SK-N-SH (cell line): Measurements from ENCODE around the gene SPIRE1. TPM values are rescaled to one million over a fixed set of nuclear protein-coding genes. Genes with fewer than 3 reads are reported as not detected.

Experiments
- CTCF ChIA-PET: fragments of 300-600, 350-600 bp; formaldehyde crosslinking; extraction: SDS; loops from one replicate; lab custom pipeline; 2021; lab: Yijun Ruan, JAX
- POLR2A ChIA-PET: fragments of 350-600 bp; sonication (Branson Sonifier 250); formaldehyde crosslinking; extraction: SDS; loops from one replicate; lab custom pipeline; 2020; ENCODE audit warnings: antibody characterized with exemption, inconsistent platforms; lab: Yijun Ruan, JAX
- DNase-seq: peaks from one replicate; pipeline ENCODE4 v3.0.0; 2012
- H2AFZ ChIP-seq: fragments of 200-600 bp; sonication (generic); 2 replicates; pipeline ENCODE4 v1.8.1; 2016; ENCODE audit warnings: antibody characterized with exemption, mild to moderate bottlenecking, low read depth
- H3F3A ChIP-seq: fragments of 200-600 bp; sonication (generic); replicated peaks from 2 replicates; pipeline ENCODE3; 2016; ENCODE audit warnings: antibody characterized with exemption, mild to moderate bottlenecking; ENCODE audit not compliant: insufficient read depth
- H3K27ac ChIP-seq, 2 experiments: fragments of 200-500 bp in 1 of 2; fragments of 200-600 bp in 1 of 2; sonication (Bioruptor generic) in 1 of 2; sonication (generic), shearing (Covaris generic) in 1 of 2; 2 replicates each; pipeline versions ENCODE4 v1.5.1 to v1.6.1; 2014 to 2016; ENCODE audit warnings: low read depth in 2 of 2, inconsistent platforms in 1 of 2, low read length in 1 of 2, mild to moderate bottlenecking in 1 of 2, mixed read lengths in 1 of 2
- H3K27me3 ChIP-seq: fragments of 200-600 bp; sonication (generic), shearing (Covaris generic); 2 replicates; pipeline ENCODE4 v1.6.1; 2016; ENCODE audit warnings: mixed run types; ENCODE audit not compliant: insufficient read depth
- H3K36me3 ChIP-seq, 2 experiments: fragments of 200-500 bp in 1 of 2; fragments of 200-600 bp in 1 of 2; sonication (Bioruptor generic) in 1 of 2; sonication (generic) in 1 of 2; replicated peaks in 1 of 2; 2 replicates each; pipeline versions ENCODE3 to v1.5.1; 2014 to 2016; ENCODE audit warnings: low read length in 1 of 2, mild to moderate bottlenecking in 1 of 2; ENCODE audit not compliant: insufficient read depth in 2 of 2, control insufficient read depth in 1 of 2
- H3K4me1 ChIP-seq, 2 experiments: fragments of 200-500 bp in 1 of 2; fragments of 200-600 bp in 1 of 2; sonication (Bioruptor generic) in 1 of 2; sonication (generic), shearing (Covaris generic) in 1 of 2; 2 replicates each; pipeline versions ENCODE4 v1.5.1 to v1.6.1; 2014 to 2016; ENCODE audit warnings: low read depth in 1 of 2, low read length in 1 of 2, mixed run types in 1 of 2; ENCODE audit not compliant: insufficient read depth in 2 of 2, control insufficient read depth in 1 of 2
- H3K4me2 ChIP-seq: fragments of 200-600 bp; sonication (generic), shearing (Covaris generic); 2 replicates; pipeline ENCODE4 v1.6.1; 2017; ENCODE audit warnings: mixed run types
- H3K4me3 ChIP-seq, 2 experiments: fragments of 200-500 bp in 1 of 2; fragments of 200-600 bp in 1 of 2; sonication (Bioruptor generic) in 1 of 2; sonication (generic), shearing (Covaris generic) in 1 of 2; 2 replicates each; pipeline versions ENCODE4 v1.5.1 to v1.8.1; 2014 to 2016; ENCODE audit warnings: low read depth in 2 of 2, inconsistent platforms in 1 of 2, low read length in 1 of 2, mild to moderate bottlenecking in 1 of 2, mixed read lengths in 1 of 2, moderate library complexity in 1 of 2
- H3K79me2 ChIP-seq: fragments of 200-600 bp; sonication (generic); 2 replicates; pipeline ENCODE4 v1.8.1; 2017; ENCODE audit warnings: mild to moderate bottlenecking; ENCODE audit not compliant: insufficient read depth
- H3K9ac ChIP-seq: fragments of 200-600 bp; sonication (generic); 2 replicates; pipeline ENCODE4 v1.6.1; 2017; ENCODE audit warnings: mixed run types
- H3K9me2 ChIP-seq: fragments of 200-600 bp; sonication (generic); 2 replicates; pipeline ENCODE4 v1.6.1; 2017; ENCODE audit warnings: mixed run types
- H3K9me3 ChIP-seq: fragments of 200-600 bp; sonication (generic); 2 replicates; pipeline ENCODE4 v1.6.1; 2017; ENCODE audit warnings: mixed run types, mild to moderate bottlenecking, moderate library complexity
- H4K20me1 ChIP-seq: fragments of 200-600 bp; sonication (generic); 2 replicates; pipeline ENCODE4 v1.6.1; 2017; ENCODE audit warnings: mild to moderate bottlenecking, mixed run types; ENCODE audit not compliant: insufficient read depth
- CHD2 ChIP-seq: fragments of 150-350 bp; IDR thresholded peaks from 2 replicates; pipeline ENCODE4 v1.6.1; 2018; ENCODE audit warnings: low read length; ENCODE audit not compliant: partially characterized antibody
- CTCF ChIP-seq: fragments of 200-600 bp; sonication (generic); IDR thresholded peaks from 2 replicates; pipeline ENCODE4 v1.6.1; 2017; ENCODE audit warnings: antibody characterized with exemption, mild to moderate bottlenecking, moderate library complexity
- EP300 ChIP-seq, 2 experiments: IDR thresholded peaks; 2 replicates each; pipeline versions ENCODE4 v1.4.0 to v1.6.1; 2012; ENCODE audit warnings: borderline replicate concordance in 1 of 2, low read depth in 1 of 2, low read length in 1 of 2
- EZH2phosphoT487 ChIP-seq: fragments of 200-600 bp; sonication (generic); IDR thresholded peaks from 2 replicates; pipeline ENCODE4 v1.6.1; 2017; ENCODE audit warnings: low read depth, mixed run types, mild to moderate bottlenecking, antibody characterized with exemption, moderate library complexity, borderline replicate concordance
- FOSL2 ChIP-seq: IDR thresholded peaks from 2 replicates; pipeline ENCODE4 v1.4.0; 2012; ENCODE audit warnings: low read depth, mild to moderate bottlenecking, moderate library complexity, borderline replicate concordance
- GABPA ChIP-seq: IDR thresholded peaks from 2 replicates; pipeline ENCODE4 v1.4.0; 2012; ENCODE audit warnings: low read depth, mild to moderate bottlenecking
- GATA2 ChIP-seq: sonication (generic); formaldehyde crosslinking; IDR thresholded peaks from 2 replicates; pipeline ENCODE4 v1.5.0; 2020; ENCODE audit warnings: mild to moderate bottlenecking, missing genetic modification reagents
- IRF3 ChIP-seq: fragments of 150-350 bp; IDR thresholded peaks from 2 replicates; pipeline ENCODE4 v1.6.1; 2016; ENCODE audit warnings: mild to moderate bottlenecking, low read depth, low read length
- NRF1 ChIP-seq: IDR thresholded peaks from 2 replicates; pipeline ENCODE4 v1.6.1; 2012; ENCODE audit warnings: low read depth, mild to moderate bottlenecking, low read length
- PBX3 ChIP-seq: IDR thresholded peaks from 2 replicates; pipeline ENCODE4; 2012
- POLR2AphosphoS5 ChIP-seq: IDR thresholded peaks from 2 replicates; pipeline ENCODE4 v1.6.1; 2012; ENCODE audit warnings: low read depth, low read length
- RAD21 ChIP-seq: IDR thresholded peaks from 2 replicates; pipeline ENCODE4 v1.6.1; 2012; ENCODE audit warnings: mild to moderate bottlenecking, low read length
- RCOR1 ChIP-seq: fragments of 150-350 bp; IDR thresholded peaks from 2 replicates; pipeline ENCODE4 v1.6.1; 2017; ENCODE audit warnings: antibody characterized with exemption, low read length
- RFX5 ChIP-seq: IDR thresholded peaks from 2 replicates; pipeline ENCODE4 v1.6.1; 2012; ENCODE audit warnings: mild to moderate bottlenecking, improper control_type of control experiment, low read length
- RXRA ChIP-seq: IDR thresholded peaks from 2 replicates; pipeline ENCODE4 v1.4.0; 2012; ENCODE audit warnings: low read depth, mild to moderate bottlenecking, borderline replicate concordance
- SMC3 ChIP-seq: IDR thresholded peaks from 2 replicates; pipeline ENCODE4 v1.6.1; 2012; ENCODE audit warnings: low read depth, low read length, improper control_type of control experiment
- TEAD4 ChIP-seq: IDR thresholded peaks from 2 replicates; pipeline ENCODE4 v1.4.0; 2012; ENCODE audit warnings: mild to moderate bottlenecking, borderline replicate concordance; ENCODE audit not compliant: insufficient read depth
- USF2 ChIP-seq: fragments of 150-350 bp; IDR thresholded peaks from 2 replicates; pipeline ENCODE4 v1.6.1; 2017; ENCODE audit warnings: antibody characterized with exemption, low read length, low read depth, borderline replicate concordance
- YY1 ChIP-seq: IDR thresholded peaks from 2 replicates; pipeline ENCODE4 v1.4.0; 2012; ENCODE audit warnings: low read depth, mild to moderate bottlenecking
- ZBTB33 ChIP-seq: IDR thresholded peaks from 2 replicates; pipeline ENCODE4 v1.4.0; 2012; ENCODE audit warnings: low read depth, borderline replicate concordance
- WGBS: methylation state at CpG from one replicate; pipeline ENCODE4 v1.1.6; 2017; ENCODE audit warnings: low lambda C conversion rate; 5-methylcytosine and 5-hydroxymethylcytosine counted together
- polyA plus RNA-seq, 3 experiments: library from polyadenylated mRNA; depleted of rRNA; stranded (reverse); fragments of >200 nt; gene quantifications; 2 replicates each; pipeline ENCODE4 v1.2.3, GENCODE V29; 2012

Gene SPIRE1
- polyA plus RNA-seq, 1 of the 3 experiments (the other 2 are of a cell fraction): 6.7 TPM

GRCh38 chr18:12574494-12575185 is 83.3 kb downstream of the SPIRE1 start:
- Histone ChIP-seq H3K4me3 (no peak overlapping the region), H3K4me2 (no peak overlapping the region), H3K36me3 (no peaks in the 10 kb centered on the region), H3K9ac (no peak overlapping the region), H3K9me2 (no peaks in the 10 kb centered on the region), H3K79me2 (peaks cover 65% of the 10 kb centered on the region), H4K20me1 (peaks cover 15% of the 10 kb centered on the region), H2AFZ (no peak overlapping the region), H3K27me3 (no peaks in the 10 kb centered on the region), H3K9me3 (peaks cover 8% of the 10 kb centered on the region; the same call in 1 of the 2 replicates), H3K27ac (no peak overlapping the region), H3F3A (no peaks in the 10 kb centered on the region), H3K4me1 (no peaks in the 10 kb centered on the region)
- ChIA-PET CTCF (no interaction called here), POLR2A (no interaction called here)
- TF ChIP-seq TEAD4: no peak
- no peak for TF ChIP-seq CTCF
- no peak for TF ChIP-seq GABPA
- TF ChIP-seq POLR2AphosphoS5: no peak
- no peak for TF ChIP-seq EP300 (IDR thresholded peaks at IDR 0.05; ENCODE audit: borderline replicate concordance in 1 of 2, low read depth in 1 of 2, low read length in 1 of 2)
- no peak for TF ChIP-seq RXRA
- no peak for TF ChIP-seq USF2
- TF ChIP-seq PBX3: no peak
- no peak for TF ChIP-seq CHD2
- no peak for TF ChIP-seq RFX5
- no peak for TF ChIP-seq IRF3
- no peak for TF ChIP-seq SMC3
- no peak for TF ChIP-seq GATA2 (CRISPR knock-in tag)
- TF ChIP-seq EZH2phosphoT487: no peak
- TF ChIP-seq RAD21: no peak
- no peak for TF ChIP-seq NRF1
- TF ChIP-seq ZBTB33: no peak
- no peak for TF ChIP-seq YY1
- no peak for TF ChIP-seq FOSL2
- TF ChIP-seq RCOR1: no peak
- WGBS: 86% methylated on average over 2 of the region's 2 CpGs
- DNase-seq: no peak
